CD4-positive, alpha-beta T cell treated with Interleukin-2 at 100 ng/mL for 4 hours (primary cell): ENCODE data around the gene FCRLA.

Experiments
- DNase-seq: peaks from one replicate; pipeline ENCODE4 v3.0.0-alpha.2; 2020; ENCODE audit warnings: low spot score

Gene FCRLA

DNA sequence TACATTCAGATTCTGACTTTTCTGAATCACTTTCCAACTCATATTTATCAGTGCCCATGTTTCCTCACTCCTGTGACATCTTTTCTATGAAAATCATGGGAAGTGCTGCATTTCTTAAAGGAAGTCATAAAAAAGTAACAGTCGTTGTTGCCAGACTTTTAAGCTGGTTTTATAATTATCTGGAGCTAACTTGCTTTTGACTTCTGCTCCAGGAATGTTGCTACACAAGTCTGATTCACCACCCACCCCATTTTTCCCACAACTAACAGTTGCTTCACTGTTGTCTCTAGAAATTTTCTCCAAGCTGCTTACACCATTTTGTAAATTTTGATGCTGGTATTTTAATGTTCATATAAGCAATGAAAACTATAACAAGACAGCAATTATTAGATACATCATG lies 26.5 kb downstream of the FCRLA start:
- no peak for DNase-seq

DNA sequence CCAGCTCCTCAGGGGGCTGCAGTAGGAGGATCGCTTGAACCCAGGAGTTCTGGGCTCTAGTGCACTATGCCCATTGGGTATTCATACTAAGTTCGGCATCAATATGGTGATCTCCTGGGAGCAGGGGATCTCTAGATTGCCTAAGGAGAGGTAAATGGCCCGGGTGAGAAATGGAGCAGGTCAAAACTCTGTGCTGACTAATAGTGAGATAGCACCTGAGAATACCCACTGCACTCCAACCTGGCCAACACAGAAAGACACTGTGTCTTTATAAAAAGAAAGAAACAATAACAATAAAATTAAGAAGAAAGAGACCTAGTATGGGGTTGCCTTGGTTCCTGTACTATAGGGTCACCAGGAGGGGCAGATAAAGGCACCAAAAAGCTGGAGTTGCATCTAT lies 28.8 kb downstream of the FCRLA start:
- DNase-seq: no peak

DNA sequence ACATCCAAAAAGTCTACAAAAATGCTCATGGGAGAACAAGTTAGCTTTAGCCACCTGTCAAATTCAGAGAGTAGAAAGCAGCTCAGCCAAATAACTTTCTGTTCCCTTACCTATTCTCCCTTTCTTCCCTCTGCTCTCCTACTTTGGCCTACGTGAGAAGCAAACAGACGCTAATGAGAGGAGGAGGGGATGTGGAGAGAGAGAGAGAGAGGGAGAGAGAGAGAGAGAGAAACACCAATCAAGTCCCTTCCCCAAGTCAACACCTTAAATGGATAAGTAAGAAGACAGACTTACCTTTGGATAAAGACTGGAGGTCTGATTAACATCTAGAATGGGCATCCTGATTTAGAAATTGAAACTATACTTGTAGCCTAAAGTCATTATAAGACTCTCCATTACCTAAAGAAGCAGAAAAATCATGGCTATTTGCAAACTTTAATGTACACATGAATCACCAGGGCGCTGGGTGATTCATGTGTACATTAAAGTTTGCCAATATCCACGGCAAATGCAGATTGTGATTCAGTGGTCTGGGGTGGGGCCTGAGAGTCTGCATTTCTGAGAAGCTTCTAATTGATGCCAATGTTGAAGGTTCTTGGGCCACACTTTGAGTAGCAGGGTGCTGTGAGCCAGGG lies 29.4 kb downstream of the FCRLA start:
- DNase-seq: peak; percentile 29

DNA sequence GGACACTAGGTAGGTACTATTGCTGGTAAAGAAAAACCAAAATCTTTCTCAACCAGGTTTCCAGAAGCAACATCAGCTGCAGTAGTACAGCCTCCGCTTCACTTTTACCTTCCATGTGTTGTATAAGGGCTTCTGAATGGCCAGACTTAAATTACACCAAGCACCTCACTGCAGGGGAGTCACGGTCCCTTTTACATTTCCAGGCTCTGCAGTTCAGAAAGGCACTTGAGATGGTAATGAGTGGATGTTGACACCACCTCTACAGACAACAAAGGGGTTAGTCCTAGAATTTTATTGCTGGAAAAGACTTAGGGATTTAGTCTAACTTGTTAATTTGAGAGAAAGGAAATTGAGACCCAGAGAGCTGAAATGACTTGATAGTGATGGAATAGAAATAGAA lies 30.6 kb downstream of the FCRLA start:
- DNase-seq: no peak

DNA sequence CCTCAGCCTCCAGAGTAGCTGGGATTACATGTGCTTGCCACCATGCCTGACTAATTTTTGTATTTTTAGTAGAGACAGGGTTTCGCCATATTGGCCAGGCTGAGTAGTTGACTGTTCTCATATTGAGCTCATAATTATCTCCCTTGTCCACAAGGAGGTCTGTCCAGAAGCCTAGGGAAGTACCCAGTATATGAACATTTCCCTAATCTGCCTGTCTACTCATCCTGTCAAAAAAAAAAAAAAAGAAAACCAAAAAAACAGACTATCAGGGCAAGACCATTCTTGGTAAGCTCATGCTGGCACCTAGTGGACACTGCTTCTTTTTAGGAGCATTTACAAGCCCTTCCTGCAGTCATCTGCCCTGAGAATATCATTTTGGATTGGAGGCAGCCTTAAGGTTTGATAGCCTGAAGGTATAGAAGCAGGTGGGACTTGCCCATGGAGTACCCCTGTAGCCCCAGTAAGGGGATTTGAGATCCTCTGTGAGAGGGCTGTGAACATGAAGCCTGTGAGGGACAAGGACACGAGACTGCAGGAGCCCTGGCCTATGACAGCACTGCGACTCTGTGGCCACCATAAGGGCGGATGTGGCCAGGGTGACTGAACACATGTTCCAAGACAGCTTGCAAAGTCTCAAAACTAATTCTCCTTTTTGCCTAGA lies 31.7 kb downstream of the FCRLA start:
- DNase-seq: peak; percentile 67

DNA sequence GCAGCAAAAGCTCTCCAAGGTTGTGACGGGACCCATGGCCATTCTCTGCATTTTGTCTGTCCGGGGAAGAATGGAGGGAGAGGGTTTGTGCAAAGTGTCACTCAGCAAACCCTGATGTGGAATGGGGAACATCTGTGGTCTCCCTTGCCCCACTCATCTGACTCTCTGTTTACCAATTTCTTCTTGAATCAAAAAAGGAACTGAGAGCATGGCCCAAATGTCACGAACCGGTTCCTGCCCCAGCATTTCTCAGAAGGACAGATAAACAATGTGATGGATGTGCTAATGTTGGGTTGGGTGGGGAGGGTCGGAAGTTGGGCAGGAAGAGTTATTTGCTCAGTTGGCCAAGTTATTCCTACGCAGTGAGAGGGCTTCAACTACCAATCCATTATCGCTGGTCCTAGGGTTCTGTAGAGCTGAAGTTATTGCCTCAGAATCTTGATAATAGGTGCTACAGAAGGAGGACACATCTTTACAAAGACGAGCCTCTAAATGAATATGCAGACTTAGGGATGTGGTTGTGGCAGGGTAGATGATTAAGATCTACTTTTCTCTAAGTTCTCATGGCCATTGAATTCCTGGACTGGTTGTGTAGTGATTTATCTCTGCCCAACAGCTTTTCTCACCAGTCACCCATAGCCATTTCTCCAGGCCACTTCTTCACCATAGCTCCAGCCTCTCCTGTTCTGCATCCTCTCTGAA lies 33.0 kb downstream of the FCRLA start:
- no peak for DNase-seq

DNA sequence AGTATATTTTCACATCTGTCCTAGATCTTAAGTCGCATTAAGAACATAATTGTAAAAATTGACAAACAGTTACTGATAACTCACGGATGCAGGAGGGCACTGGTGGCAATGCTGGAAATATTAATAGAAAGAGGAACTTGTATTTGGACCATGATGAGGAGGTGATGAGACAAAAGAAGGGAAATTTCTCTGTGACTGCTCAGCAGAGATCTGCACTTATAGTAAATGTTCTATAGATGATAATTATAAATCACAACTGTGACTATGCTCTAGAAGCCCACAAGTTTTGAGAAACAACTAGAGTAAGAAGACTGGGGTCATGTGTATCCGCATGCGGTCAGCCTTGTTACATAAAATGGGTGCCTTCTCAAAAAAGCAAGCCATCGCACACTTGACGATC lies 33.9 kb downstream of the FCRLA start:
- DNase-seq: no peak

DNA sequence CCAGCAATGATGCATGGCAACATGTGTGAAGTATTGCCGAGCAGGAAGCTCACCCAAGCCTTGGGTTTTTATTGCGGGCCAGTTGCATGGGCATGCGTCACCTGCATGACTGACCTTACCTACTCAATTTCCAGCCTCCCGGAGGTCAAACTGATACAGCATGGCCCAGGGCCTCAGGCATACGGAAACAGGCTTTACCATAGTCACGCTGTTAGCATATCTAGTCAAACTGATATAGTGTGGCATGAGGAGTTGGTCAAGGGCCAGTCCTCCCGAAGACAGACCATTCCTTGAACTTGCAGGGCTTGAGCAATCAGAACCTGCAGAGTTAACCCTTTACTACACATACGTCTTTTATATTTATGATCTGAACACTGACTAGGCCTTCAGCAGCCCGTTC lies 36.2 kb downstream of the FCRLA start:
- DNase-seq: no peak

DNA sequence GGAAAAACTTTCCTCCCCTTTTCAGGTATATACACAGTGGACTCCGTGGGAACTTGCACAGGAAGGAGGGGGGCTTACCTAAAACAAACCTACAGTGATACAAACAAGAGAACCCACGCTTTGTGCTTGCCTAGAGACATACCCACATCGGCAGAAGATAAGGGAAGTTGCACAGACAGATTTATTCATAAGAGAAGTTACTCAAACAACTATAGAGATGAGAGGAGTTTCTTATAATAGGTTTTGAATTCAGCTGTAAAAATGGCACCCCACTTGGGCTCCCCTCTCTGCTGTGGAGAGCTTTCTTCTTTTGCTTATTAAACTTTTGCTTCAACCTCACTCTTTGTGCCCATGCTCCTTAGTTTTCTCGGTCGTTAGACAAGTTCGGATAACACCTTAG lies 40.8 kb downstream of the FCRLA start:
- DNase-seq: no peak

DNA sequence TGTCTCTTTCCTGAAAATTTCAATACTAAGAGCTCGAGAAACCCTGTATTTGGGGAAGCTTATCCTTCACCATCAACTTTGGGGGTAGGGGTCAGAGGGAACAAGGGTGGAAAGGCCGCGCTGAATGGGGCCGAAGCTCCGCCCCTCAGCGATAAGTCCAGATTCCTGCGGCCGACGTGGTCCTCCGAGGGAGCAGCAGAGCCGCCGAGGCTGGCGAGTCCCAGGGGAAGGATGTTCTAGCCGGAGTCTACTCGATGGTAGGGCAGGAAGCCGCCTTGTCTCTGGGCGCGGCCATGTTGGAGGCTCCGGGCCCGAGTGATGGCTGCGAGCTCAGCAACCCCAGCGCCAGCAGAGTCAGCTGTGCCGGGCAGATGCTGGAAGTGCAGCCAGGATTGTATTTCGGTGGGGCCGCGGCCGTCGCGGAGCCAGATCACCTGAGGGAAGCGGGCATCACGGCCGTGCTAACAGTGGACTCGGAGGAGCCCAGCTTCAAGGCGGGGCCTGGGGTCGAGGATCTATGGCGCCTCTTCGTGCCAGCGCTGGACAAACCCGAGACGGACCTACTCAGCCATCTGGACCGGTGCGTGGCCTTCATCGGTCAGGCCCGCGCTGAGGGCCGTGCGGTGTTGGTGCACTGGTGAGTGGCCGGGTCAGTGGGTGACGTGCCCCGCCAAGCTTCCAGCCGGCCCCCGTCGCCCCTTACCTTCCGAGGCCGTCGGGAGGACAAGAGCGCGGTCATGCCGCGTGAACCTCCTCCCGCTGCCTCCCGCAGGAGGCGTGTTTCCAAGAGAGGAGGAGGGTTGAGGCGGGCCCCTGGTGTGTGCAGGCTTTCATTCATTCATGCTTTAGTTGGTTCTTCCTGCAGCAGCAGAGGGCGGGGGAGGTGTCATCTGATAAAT lies 42.7 kb downstream of the FCRLA start, which contains the start of gene DUSP12:
DUSP12 (plus strand) TSS at position 278 of the 899 bp plus-strand sequence; CDS start at position 294, 16 bp downstream.
- peak; percentile 94 for DNase-seq

DNA sequence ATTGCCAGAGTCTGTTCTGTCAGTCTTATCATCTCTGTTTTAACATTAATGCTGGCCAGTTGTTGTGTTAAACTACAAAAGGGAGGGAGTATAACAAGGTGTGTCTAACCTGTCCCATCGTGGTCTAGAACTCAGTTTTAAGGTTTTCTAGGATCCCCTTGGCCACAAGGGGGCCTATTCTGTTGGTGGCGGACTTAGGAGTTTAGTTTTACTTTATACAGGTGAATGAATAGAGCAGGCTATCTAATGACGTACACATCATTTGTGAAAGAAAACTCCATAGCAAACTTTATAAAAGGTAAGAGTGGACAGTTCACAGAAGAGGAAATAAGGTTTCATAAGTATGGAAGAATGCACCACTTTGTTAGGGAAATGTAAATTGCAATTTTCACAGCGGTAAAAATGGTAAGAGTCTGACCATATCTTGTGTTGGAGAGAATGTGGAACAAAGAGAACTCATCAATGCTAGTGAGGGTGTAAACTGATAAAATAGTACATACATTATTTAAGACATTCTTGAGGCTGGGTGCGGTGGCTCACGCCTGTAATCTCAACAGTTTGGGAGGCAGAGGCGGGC lies 56.6 kb downstream of the FCRLA start:
- DNase-seq: peak; percentile 71
